ENCODE data around the gene CTIF. TPM values are rescaled to one million over a fixed set of nuclear protein-coding genes. Genes with fewer than 3 reads are reported as not detected.

CTIF gene
- polyA plus RNA-seq, 1 of the 3 experiments (the other 2 are of a cell fraction), result 47.2 TPM

DNA sequence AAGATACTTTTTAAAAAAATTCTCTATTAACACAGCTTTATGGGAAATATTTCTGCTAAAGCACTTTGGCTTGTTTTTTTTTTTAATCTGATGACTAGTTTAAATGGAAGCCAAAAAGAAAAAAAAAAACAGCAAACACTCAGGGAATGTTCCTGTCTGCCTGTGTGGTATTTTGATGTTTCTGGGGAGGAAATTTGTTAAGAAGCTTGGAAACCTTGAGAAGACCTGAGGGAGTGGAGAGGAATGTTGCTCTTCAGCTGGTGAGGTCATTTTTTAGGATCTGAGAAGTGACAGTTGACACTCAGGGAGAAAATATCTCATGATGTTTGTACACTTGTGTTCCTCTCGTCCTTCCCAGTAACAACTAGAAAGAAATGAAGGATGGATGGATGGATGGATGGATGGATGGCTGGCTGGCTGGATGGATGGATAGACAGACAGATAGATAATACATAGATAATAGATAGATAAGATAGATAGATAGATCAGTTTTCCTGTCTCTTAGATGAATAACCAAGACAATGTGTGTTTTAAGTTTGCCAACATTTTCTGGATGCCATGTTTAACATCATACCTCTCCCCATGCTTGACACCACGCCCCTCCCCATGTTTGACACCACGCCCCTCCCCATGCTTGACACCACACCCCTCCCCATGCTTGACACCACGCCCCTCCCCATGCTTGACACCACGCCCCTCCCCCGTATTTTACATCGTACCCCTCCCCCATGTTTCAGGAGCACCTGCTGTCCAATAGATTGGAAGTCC, 84.8 kb downstream of the CTIF start:
- no peak for DNase-seq
- H3F3A ChIP-seq (replicated peaks; ENCODE audit: insufficient read depth), result peaks cover 56% of the 10 kb centered on the region
- H3K9ac ChIP-seq, result peak overlapping the region; percentile 80
- H3K4me2 ChIP-seq, result peak overlapping the region; percentile 66
- POLR2A ChIA-PET, result no interaction called here
- H3K4me3 ChIP-seq (ENCODE audit: low read depth in 2 of 2, low read length in 1 of 2), result peak overlapping the region in 1 of 2 experiments; percentile 48; a peak in 2 of 4 replicates
- WGBS (ENCODE audit: low lambda C conversion rate), result 65% methylated on average over 7 of the region's 7 CpGs
- peaks cover 10 to 18% of the 10 kb centered on the region in 2 experiments for H3K36me3 ChIP-seq (replicated peaks in 1 of 2; ENCODE audit: control insufficient read depth in 1 of 2, insufficient read depth in 2 of 2, low read length in 1 of 2)
- peak overlapping the region; percentile 73 to 97; a peak in 3 of 4 replicates for H3K27ac ChIP-seq (ENCODE audit: low read depth in 2 of 2, low read length in 1 of 2)
- H3K79me2 ChIP-seq (ENCODE audit: insufficient read depth), result peaks cover 66% of the 10 kb centered on the region
- H4K20me1 ChIP-seq (ENCODE audit: insufficient read depth), result no peaks in the 10 kb centered on the region
- no peak overlapping the region for H2AFZ ChIP-seq (ENCODE audit: low read depth)
- H3K4me1 ChIP-seq (ENCODE audit: control insufficient read depth in 1 of 2, insufficient read depth in 2 of 2, low read depth in 1 of 2, low read length in 1 of 2), result peaks cover 2 to 41% of the 10 kb centered on the region in 2 experiments; a peak in 3 of 4 replicates
- no peaks in the 10 kb centered on the region for H3K9me3 ChIP-seq
- no peaks in the 10 kb centered on the region for H3K9me2 ChIP-seq
- H3K27me3 ChIP-seq (ENCODE audit: insufficient read depth), result no peaks in the 10 kb centered on the region
- CTCF ChIA-PET, result no interaction called here
- TF ChIP-seq, protein P1, sequence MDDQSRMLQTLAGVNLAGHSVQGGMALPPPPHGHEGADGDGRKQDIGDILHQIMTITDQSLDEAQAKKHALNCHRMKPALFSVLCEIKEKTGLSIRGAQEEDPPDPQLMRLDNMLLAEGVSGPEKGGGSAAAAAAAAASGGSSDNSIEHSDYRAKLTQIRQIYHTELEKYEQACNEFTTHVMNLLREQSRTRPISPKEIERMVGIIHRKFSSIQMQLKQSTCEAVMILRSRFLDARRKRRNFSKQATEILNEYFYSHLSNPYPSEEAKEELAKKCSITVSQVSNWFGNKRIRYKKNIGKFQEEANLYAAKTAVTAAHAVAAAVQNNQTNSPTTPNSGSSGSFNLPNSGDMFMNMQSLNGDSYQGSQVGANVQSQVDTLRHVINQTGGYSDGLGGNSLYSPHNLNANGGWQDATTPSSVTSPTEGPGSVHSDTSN (IDR thresholded peaks at IDR 0.05), result peak; percentile 83
- TF ChIP-seq GABPA (IDR thresholded peaks at IDR 0.05; ENCODE audit: low read depth) (no peak), TAF1 (IDR thresholded peaks at IDR 0.05; ENCODE audit: borderline replicate concordance, low read depth, low read length) (no peak), FOXJ3 (CRISPR knock-in tag; IDR thresholded peaks at IDR 0.05) (no peak), NRF1 (IDR thresholded peaks at IDR 0.05; ENCODE audit: low read depth, low read length) (no peak), FOSL2 (IDR thresholded peaks at IDR 0.05; ENCODE audit: borderline replicate concordance, low read depth) (peak; percentile 87), EZH2phosphoT487 (IDR thresholded peaks at IDR 0.05; ENCODE audit: borderline replicate concordance, low read depth) (no peak), RAD21 (IDR thresholded peaks at IDR 0.05; ENCODE audit: low read length) (no peak), GATA2 (CRISPR knock-in tag; IDR thresholded peaks at IDR 0.05) (no peak), TEAD4 (IDR thresholded peaks at IDR 0.05; ENCODE audit: borderline replicate concordance, insufficient read depth) (peak; percentile 89), RCOR1 (IDR thresholded peaks at IDR 0.05; ENCODE audit: low read length) (no peak), SMC3 (IDR thresholded peaks at IDR 0.05; ENCODE audit: low read depth, low read length) (no peak), POLR2AphosphoS5 (IDR thresholded peaks at IDR 0.05; ENCODE audit: low read depth, low read length) (peak; percentile 56; the same call in 1 of the 2 replicates), TCF12 (IDR thresholded peaks at IDR 0.05) (peak; percentile 81), SIN3A (IDR thresholded peaks at IDR 0.05; ENCODE audit: borderline replicate concordance, low read depth, low read length) (peak; percentile 65; the same call in 1 of the 2 replicates), JUND (IDR thresholded peaks at IDR 0.05) (peak; percentile 85), NFIC (IDR thresholded peaks at IDR 0.05; ENCODE audit: borderline replicate concordance) (peak; percentile 58), FOXM1 (IDR thresholded peaks at IDR 0.05; ENCODE audit: low read depth) (peak; percentile 78; the same call in 1 of the 2 replicates), YY1 (IDR thresholded peaks at IDR 0.05; ENCODE audit: low read depth) (no peak)
- TF ChIP-seq, protein P2, sequence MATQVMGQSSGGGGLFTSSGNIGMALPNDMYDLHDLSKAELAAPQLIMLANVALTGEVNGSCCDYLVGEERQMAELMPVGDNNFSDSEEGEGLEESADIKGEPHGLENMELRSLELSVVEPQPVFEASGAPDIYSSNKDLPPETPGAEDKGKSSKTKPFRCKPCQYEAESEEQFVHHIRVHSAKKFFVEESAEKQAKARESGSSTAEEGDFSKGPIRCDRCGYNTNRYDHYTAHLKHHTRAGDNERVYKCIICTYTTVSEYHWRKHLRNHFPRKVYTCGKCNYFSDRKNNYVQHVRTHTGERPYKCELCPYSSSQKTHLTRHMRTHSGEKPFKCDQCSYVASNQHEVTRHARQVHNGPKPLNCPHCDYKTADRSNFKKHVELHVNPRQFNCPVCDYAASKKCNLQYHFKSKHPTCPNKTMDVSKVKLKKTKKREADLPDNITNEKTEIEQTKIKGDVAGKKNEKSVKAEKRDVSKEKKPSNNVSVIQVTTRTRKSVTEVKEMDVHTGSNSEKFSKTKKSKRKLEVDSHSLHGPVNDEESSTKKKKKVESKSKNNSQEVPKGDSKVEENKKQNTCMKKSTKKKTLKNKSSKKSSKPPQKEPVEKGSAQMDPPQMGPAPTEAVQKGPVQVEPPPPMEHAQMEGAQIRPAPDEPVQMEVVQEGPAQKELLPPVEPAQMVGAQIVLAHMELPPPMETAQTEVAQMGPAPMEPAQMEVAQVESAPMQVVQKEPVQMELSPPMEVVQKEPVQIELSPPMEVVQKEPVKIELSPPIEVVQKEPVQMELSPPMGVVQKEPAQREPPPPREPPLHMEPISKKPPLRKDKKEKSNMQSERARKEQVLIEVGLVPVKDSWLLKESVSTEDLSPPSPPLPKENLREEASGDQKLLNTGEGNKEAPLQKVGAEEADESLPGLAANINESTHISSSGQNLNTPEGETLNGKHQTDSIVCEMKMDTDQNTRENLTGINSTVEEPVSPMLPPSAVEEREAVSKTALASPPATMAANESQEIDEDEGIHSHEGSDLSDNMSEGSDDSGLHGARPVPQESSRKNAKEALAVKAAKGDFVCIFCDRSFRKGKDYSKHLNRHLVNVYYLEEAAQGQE (IDR thresholded peaks at IDR 0.05; ENCODE audit: low read depth, low read length), result no peak
- TF ChIP-seq, protein P3, sequence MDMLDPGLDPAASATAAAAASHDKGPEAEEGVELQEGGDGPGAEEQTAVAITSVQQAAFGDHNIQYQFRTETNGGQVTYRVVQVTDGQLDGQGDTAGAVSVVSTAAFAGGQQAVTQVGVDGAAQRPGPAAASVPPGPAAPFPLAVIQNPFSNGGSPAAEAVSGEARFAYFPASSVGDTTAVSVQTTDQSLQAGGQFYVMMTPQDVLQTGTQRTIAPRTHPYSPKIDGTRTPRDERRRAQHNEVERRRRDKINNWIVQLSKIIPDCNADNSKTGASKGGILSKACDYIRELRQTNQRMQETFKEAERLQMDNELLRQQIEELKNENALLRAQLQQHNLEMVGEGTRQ (IDR thresholded peaks at IDR 0.05; ENCODE audit: borderline replicate concordance, low read depth, low read length), result no peak
- TF ChIP-seq, protein P4, sequence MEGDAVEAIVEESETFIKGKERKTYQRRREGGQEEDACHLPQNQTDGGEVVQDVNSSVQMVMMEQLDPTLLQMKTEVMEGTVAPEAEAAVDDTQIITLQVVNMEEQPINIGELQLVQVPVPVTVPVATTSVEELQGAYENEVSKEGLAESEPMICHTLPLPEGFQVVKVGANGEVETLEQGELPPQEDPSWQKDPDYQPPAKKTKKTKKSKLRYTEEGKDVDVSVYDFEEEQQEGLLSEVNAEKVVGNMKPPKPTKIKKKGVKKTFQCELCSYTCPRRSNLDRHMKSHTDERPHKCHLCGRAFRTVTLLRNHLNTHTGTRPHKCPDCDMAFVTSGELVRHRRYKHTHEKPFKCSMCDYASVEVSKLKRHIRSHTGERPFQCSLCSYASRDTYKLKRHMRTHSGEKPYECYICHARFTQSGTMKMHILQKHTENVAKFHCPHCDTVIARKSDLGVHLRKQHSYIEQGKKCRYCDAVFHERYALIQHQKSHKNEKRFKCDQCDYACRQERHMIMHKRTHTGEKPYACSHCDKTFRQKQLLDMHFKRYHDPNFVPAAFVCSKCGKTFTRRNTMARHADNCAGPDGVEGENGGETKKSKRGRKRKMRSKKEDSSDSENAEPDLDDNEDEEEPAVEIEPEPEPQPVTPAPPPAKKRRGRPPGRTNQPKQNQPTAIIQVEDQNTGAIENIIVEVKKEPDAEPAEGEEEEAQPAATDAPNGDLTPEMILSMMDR (IDR thresholded peaks at IDR 0.05), result no peak
- TF ChIP-seq, protein P5, sequence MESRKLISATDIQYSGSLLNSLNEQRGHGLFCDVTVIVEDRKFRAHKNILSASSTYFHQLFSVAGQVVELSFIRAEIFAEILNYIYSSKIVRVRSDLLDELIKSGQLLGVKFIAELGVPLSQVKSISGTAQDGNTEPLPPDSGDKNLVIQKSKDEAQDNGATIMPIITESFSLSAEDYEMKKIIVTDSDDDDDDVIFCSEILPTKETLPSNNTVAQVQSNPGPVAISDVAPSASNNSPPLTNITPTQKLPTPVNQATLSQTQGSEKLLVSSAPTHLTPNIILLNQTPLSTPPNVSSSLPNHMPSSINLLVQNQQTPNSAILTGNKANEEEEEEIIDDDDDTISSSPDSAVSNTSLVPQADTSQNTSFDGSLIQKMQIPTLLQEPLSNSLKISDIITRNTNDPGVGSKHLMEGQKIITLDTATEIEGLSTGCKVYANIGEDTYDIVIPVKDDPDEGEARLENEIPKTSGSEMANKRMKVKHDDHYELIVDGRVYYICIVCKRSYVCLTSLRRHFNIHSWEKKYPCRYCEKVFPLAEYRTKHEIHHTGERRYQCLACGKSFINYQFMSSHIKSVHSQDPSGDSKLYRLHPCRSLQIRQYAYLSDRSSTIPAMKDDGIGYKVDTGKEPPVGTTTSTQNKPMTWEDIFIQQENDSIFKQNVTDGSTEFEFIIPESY (IDR thresholded peaks at IDR 0.05; ENCODE audit: borderline replicate concordance, low read depth), result no peak
- TF ChIP-seq, protein P6, sequence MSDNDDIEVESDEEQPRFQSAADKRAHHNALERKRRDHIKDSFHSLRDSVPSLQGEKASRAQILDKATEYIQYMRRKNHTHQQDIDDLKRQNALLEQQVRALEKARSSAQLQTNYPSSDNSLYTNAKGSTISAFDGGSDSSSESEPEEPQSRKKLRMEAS (IDR thresholded peaks at IDR 0.05; ENCODE audit: low read depth), result no peak

All from SK-N-SH (cell line).